ENCODE data around the gene GRAMD4. TPM values are rescaled to one million over a fixed set of nuclear protein-coding genes. Genes with fewer than 3 reads are reported as not detected.

The GRAMD4 gene
- 10 to 100 TPM; 41.2 to 42.1 TPM for total RNA-seq

DNA sequence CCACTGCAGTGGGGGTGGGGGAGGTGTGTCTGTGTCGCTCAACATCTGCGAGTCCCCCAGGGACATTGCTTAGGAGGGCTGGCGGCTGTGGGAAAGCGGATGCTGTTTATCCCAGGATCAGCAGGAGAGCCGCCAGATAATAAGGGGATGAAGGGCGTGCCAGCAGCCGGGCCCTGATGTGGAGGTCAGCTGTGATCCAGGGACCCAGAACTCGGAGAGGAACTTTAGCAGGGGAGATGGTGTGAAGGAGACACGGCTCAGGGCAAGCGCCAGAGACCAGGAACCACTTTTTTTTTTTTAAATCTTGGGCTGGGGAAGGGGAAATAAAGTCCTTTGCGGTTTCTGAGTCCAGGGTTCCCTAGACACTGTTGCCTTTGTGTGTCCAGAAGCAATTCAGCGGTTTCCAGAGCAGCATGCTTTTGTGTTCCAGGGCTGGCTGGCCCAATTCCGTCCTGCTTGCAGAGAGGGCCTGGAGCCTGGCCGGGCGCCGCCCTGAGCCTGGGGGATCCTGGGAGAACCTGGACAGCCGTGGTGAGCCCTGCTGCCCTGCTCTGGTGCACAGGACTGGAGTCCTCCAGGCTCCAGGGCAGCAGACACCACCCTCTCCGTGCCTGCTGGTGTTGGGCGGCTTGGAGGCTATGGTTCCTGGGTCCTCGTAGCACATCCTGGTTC, at the start of gene GRAMD4:
GRAMD4 (plus strand) TSS at position 557 of the 672 bp plus-strand sequence. CDS start 6,414 bp downstream, outside the sequence.
- no peaks in the 10 kb centered on the region for H3K9me3 Mint-ChIP-seq (ENCODE audit: insufficient read depth)
- POLR2A ChIA-PET = interaction anchor here (0.7 kb wide), 1 partner anchor 308 kb away, joined by 4 read pairs; no protein-coding TSS in a partner anchor
- CTCF ChIA-PET = no interaction called here
- H3K27ac Mint-ChIP-seq = no peak within 1 kb of the TSS
- H3K27me3 Mint-ChIP-seq (ENCODE audit: low read depth) = no peaks in the 10 kb centered on the region
- no peak for ATAC-seq
- no peak for DNase-seq
- peaks cover 13% of the 10 kb centered on the region for H3K4me1 Mint-ChIP-seq (ENCODE audit: low read depth)
- H3K36me3 Mint-ChIP-seq (ENCODE audit: low read depth) = no peaks in the 10 kb centered on the region
- no peak within 1 kb of the TSS for H3K4me3 Mint-ChIP-seq

- ChIA-PET CTCF (interaction anchor here (1.8 kb wide), 1 partner anchor 8 kb away, joined by 8 read pairs; no protein-coding TSS in a partner anchor), POLR2A (no interaction called here)
- H3K27ac Mint-ChIP-seq = no peak overlapping the region
- H3K36me3 Mint-ChIP-seq (ENCODE audit: low read depth) = peaks cover 4% of the 10 kb centered on the region
- H3K27me3 Mint-ChIP-seq (ENCODE audit: low read depth) = no peaks in the 10 kb centered on the region
- H3K4me3 Mint-ChIP-seq = no peak overlapping the region
- H3K4me1 Mint-ChIP-seq (ENCODE audit: low read depth) = peaks cover 16% of the 10 kb centered on the region
- no peak for DNase-seq
- H3K9me3 Mint-ChIP-seq (ENCODE audit: insufficient read depth) = peaks cover 11% of the 10 kb centered on the region
- ATAC-seq = no peak
These were observed 48.4 kb upstream of the GRAMD4 start for GRCh38 chr22:46571642-46572250.

GRCh38 chr22:46572911-46573780, 47.0 kb upstream of the GRAMD4 start:
- ChIA-PET CTCF (interaction anchor here (1.8 kb wide), 1 partner anchor 9 kb away, joined by 8 read pairs; no protein-coding TSS in a partner anchor), POLR2A (no interaction called here)
- DNase-seq (no peak), ATAC-seq (no peak)
- no peak overlapping the region for H3K27ac Mint-ChIP-seq
- H3K9me3 Mint-ChIP-seq (ENCODE audit: insufficient read depth) = peaks cover 11% of the 10 kb centered on the region
- no peaks in the 10 kb centered on the region for H3K27me3 Mint-ChIP-seq (ENCODE audit: low read depth)
- no peak overlapping the region for H3K4me3 Mint-ChIP-seq
- peaks cover 22% of the 10 kb centered on the region for H3K4me1 Mint-ChIP-seq (ENCODE audit: low read depth)
- peaks cover 6% of the 10 kb centered on the region for H3K36me3 Mint-ChIP-seq (ENCODE audit: low read depth)

- H3K27me3 Mint-ChIP-seq (ENCODE audit: low read depth) = no peaks in the 10 kb centered on the region
- no peak overlapping the region for H3K4me3 Mint-ChIP-seq
- ATAC-seq (no peak), DNase-seq (no peak)
- CTCF ChIA-PET = no interaction called here
- POLR2A ChIA-PET = no interaction called here
- peaks cover 6% of the 10 kb centered on the region for H3K36me3 Mint-ChIP-seq (ENCODE audit: low read depth)
- H3K4me1 Mint-ChIP-seq (ENCODE audit: low read depth) = peaks cover 30% of the 10 kb centered on the region
- H3K9me3 Mint-ChIP-seq (ENCODE audit: insufficient read depth) = peaks cover 11% of the 10 kb centered on the region
- H3K27ac Mint-ChIP-seq = no peak overlapping the region
These were observed 46.3 kb upstream of the GRAMD4 start for GRCh38 chr22:46573781-46574437.

DNA sequence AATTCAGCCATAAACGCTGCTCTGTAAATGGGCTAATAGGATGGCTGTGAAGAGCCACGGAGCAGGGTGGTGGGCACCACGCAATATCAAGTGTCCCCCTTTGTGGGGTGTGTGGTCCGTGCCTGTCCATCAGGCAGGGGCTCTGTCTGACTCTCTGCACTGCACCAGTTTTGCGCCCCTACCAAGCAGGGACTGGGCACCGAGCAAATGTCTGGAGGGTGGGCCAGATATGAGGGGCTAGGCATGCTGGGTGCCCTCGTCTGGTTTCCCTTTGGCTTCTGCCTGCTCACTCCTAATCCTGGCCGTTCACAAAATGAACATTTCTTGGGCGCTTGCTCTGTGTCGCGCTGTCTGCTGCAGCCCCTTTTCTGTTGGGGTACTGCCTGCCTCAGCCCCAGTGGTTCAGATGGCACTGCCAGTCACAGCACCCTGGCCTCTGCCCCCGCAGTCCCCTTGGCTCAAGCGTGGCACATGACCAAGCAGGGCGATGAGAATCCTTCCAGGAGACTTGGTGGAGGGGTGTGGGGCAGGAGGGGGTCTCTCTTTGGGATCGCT, 45.7 kb upstream of the GRAMD4 start:
- DNase-seq (no peak), ATAC-seq (no peak)
- Mint-ChIP-seq H3K36me3 (ENCODE audit: low read depth) (peaks cover 6% of the 10 kb centered on the region), H3K4me3 (peak overlapping the region; percentile 76), H3K4me1 (ENCODE audit: low read depth) (peaks cover 34% of the 10 kb centered on the region), H3K9me3 (ENCODE audit: insufficient read depth) (peaks cover 11% of the 10 kb centered on the region), H3K27ac (no peak overlapping the region), H3K27me3 (ENCODE audit: low read depth) (no peaks in the 10 kb centered on the region)
- POLR2A ChIA-PET = no interaction called here
- CTCF ChIA-PET = interaction anchor here (2.0 kb wide), 1 partner anchor 11 kb away, joined by 15 read pairs; no protein-coding TSS in a partner anchor

DNA sequence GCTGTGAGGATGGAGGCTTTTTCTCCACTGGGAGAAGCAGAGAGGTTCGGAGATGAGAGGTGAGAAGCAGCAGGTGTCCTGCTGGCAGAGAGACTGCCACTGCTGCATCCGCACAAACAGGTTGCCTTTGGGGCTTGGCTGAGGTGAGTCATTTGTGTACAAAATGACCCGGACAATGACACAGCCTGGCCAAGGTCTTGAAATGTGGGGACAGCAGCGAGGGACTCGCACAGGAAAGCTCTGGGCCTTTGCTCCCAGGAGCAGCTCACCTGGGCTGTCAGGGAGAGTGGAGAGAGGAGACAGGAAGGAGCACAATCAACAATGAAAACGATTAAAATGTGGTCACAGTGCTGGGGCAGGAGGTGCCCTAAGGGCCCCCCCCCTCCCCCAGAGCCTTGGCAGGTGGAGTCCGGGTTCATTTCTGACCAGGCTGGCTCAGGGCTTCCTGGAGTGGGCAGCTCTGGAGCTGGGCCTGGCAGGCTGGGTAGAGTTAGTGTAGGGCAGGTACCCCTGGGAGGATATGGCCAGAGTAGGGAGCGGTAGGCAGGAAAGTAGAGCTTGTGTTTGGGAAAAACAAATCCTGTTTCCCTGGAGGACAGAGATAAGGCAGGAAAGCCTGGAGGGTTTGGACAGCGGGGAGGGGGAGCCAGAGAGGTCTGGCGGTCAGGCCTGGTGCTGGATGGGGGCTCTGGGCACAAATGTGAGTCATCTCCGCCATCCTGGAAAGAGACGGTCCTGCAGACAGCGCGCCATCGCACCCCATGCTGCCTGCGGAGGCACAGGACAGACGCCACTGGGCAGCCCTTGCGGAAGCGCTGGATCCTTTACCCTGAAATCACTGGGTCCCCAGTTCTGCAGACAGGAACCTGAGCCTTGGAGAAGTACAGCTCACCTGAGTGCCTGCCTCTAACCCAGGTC, 44.9 kb upstream of the GRAMD4 start:
- Mint-ChIP-seq H3K27ac (peak overlapping the region; percentile 84), H3K36me3 (ENCODE audit: low read depth) (peaks cover 6% of the 10 kb centered on the region), H3K4me3 (peak overlapping the region; percentile 76), H3K9me3 (ENCODE audit: insufficient read depth) (peaks cover 11% of the 10 kb centered on the region), H3K4me1 (ENCODE audit: low read depth) (peaks cover 40% of the 10 kb centered on the region), H3K27me3 (ENCODE audit: low read depth) (no peaks in the 10 kb centered on the region)
- ATAC-seq (no peak), DNase-seq (no peak)
- ChIA-PET POLR2A (no interaction called here), CTCF (interaction anchor here (0.6 to 2.0 kb wide), 2 partner anchors 12 to 14 kb away, joined by 3 to 15 read pairs; no protein-coding TSS in a partner anchor)

- Mint-ChIP-seq H3K27ac (peak overlapping the region; percentile 84), H3K4me3 (peak overlapping the region; percentile 76), H3K9me3 (ENCODE audit: insufficient read depth) (peaks cover 11% of the 10 kb centered on the region), H3K36me3 (ENCODE audit: low read depth) (peaks cover 6% of the 10 kb centered on the region), H3K4me1 (ENCODE audit: low read depth) (peaks cover 42% of the 10 kb centered on the region), H3K27me3 (ENCODE audit: low read depth) (no peaks in the 10 kb centered on the region)
- DNase-seq = no peak
- ChIA-PET CTCF (interaction anchor here (0.6 to 2.0 kb wide), 2 partner anchors 13 kb away, joined by 3 to 15 read pairs; no protein-coding TSS in a partner anchor), POLR2A (no interaction called here)
- ATAC-seq = peak; percentile 2
These were observed 44.2 kb upstream of the GRAMD4 start for GRCh38 chr22:46575911-46576555.

DNA sequence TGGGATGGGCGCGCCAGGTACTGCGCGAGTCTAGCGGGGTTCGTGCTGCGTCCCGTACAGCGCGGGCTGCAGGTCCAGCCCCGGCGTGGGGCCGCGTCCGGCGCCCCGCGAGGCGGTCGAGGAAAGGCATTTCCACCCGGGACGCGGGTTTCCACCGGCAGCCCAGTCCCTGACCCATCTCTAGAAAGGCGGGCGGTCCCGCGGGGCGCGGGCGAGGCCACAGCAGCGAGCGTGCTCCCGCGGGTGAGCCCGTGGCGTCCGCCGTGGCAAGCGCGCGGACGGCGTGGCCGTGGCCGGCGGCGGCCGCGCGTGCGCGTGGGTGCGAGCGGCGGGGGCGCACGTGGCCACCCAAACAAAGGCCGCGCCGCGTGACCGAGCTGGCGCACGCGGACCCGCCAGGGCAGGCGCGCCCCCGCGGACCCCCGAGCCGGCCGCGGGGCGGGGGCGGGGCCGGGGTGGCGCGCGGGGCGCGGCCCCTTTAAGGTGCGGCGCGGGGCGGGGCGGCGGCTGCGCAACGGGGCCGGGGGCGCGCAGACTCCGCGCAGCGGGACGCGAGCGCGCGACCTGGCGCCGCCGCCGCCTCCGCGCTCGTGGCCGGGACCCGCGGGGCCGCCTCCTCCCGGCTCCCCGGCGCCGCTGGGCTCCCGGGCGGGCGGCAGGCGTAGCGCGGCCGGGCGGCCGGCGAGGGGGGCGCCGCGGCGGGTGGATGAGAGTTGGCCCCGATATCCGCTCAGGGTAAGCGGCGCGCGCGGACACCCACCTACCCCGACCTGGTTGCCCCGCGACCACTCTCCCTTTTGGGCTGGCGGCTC, 43.4 kb upstream of the GRAMD4 start:
- POLR2A ChIA-PET = no interaction called here
- Mint-ChIP-seq H3K27ac (no peak overlapping the region), H3K4me3 (peak overlapping the region; percentile 76), H3K4me1 (ENCODE audit: low read depth) (peaks cover 47% of the 10 kb centered on the region), H3K27me3 (ENCODE audit: low read depth) (no peaks in the 10 kb centered on the region), H3K9me3 (ENCODE audit: insufficient read depth) (peaks cover 6% of the 10 kb centered on the region), H3K36me3 (ENCODE audit: low read depth) (peaks cover 6% of the 10 kb centered on the region)
- DNase-seq = peak; percentile 57
- ATAC-seq = peak; percentile 68
- CTCF ChIA-PET = interaction anchor here (1.4 to 2.0 kb wide), 2 partner anchors 13 kb away, joined by 5 to 15 read pairs; no protein-coding TSS in a partner anchor

DNA sequence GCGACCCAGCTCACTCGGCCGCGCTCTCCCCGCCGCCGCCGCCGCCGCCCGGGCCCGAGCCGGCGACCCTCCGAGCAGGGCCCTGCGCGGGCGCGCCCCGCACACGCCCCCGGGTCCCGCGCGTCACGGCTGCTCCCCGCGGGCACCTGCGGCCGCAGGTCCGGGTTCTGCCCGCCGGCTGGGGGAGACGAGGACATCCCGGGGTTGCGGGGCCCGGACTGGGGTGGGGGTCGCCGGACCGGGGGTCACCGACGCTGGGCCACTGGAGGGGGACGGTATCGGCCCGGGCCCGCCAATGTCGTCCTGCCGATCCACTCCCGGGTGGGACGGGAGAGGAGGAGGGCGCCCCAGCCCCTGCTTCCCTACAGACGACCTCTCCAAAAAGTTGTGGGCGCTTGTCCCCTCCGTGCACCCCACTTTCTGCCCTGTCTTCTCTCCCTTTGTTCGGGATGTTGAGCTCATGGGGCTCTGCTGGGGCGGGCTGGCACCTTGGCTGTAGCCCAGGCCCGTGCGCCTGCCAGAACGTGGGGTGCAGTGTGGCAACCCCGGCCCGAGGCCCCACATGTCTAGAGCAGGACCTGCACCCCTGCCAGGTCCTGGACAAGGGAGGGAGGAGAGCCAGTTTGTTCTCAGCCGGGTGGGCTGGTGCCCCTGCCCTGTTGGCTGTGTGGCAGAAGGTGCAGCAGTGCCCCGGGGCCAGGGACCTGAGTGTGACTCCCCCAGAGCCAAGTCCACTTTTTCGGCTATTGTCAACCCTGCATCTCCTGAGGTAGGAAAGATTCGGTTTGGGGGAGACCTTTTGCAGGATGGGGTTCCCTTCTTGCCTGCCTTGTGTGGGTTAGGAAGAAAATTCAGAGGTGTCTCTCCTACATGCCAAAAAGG, 42.6 kb upstream of the GRAMD4 start:
- ChIA-PET CTCF (interaction anchor here (1.4 kb wide), 1 partner anchor 14 kb away, joined by 5 read pairs; no protein-coding TSS in a partner anchor), POLR2A (interaction anchor here (0.7 kb wide), 2 partner anchors 14 to 37 kb away, joined by 3 read pairs; no protein-coding TSS in a partner anchor)
- Mint-ChIP-seq H3K4me3 (peak overlapping the region; percentile 89), H3K27me3 (ENCODE audit: low read depth) (no peaks in the 10 kb centered on the region), H3K9me3 (ENCODE audit: insufficient read depth) (no peaks in the 10 kb centered on the region), H3K36me3 (ENCODE audit: low read depth) (peaks cover 2% of the 10 kb centered on the region), H3K4me1 (ENCODE audit: low read depth) (peaks cover 55% of the 10 kb centered on the region), H3K27ac (peak overlapping the region; percentile 89)
- peak; percentile 18 for ATAC-seq
- DNase-seq = no peak
